Smooth muscle cell (in vitro differentiated cells): ENCODE measurements around the gene CENPP. TPM values are rescaled to one million over a fixed set of nuclear protein-coding genes. Genes with fewer than 3 reads are reported as not detected.

Experiments
- DNase-seq: peaks from one replicate; lab custom pipeline; 2025; ENCODE audit not compliant: unreplicated experiment; lab: John Stamatoyannopoulos, UW
- H2AFZ ChIP-seq: fragments of 200-600 bp; sonication (generic); 2 replicates; pipeline ENCODE4 v1.6.0; 2016; ENCODE audit warnings: antibody characterized with exemption, low read depth, mild to moderate bottlenecking
- H3F3A ChIP-seq: fragments of 200-600 bp; sonication (generic); 2 replicates; pipeline ENCODE4 v1.6.0; 2017; ENCODE audit warnings: antibody characterized with exemption, low read depth
- H3K27ac ChIP-seq: fragments of 200-600 bp; sonication (generic); 2 replicates; pipeline ENCODE4 v1.5.1; 2016; ENCODE audit warnings: low read depth, mild to moderate bottlenecking
- H3K27me3 ChIP-seq: fragments of 200-600 bp; sonication (generic); 2 replicates; pipeline ENCODE4 v1.6.1; 2016; ENCODE audit warnings: low read depth, mild to moderate bottlenecking
- H3K36me3 ChIP-seq: fragments of 200-600 bp; sonication (generic); 2 replicates; pipeline ENCODE4 v1.5.1; 2016; ENCODE audit warnings: low read depth
- H3K4me1 ChIP-seq: fragments of 200-600 bp; sonication (generic); 2 replicates; pipeline ENCODE4 v1.5.1; 2016; ENCODE audit warnings: low read depth
- H3K4me2 ChIP-seq: fragments of 200-600 bp; sonication (generic); 2 replicates; pipeline ENCODE4 v1.6.0; 2016; ENCODE audit warnings: mild to moderate bottlenecking
- H3K4me3 ChIP-seq: fragments of 200-600 bp; sonication (generic); 2 replicates; pipeline ENCODE4 v1.5.1; 2016; ENCODE audit warnings: mild to moderate bottlenecking
- H3K79me2 ChIP-seq: fragments of 200-600 bp; sonication (generic); 2 replicates; pipeline ENCODE4 v1.6.0; 2016; ENCODE audit warnings: low read depth, mild to moderate bottlenecking
- H3K9ac ChIP-seq: fragments of 200-600 bp; sonication (generic); 2 replicates; pipeline ENCODE4 v1.6.0; 2016; ENCODE audit warnings: low read depth
- H3K9me3 ChIP-seq: fragments of 200-600 bp; sonication (generic); replicated peaks from 2 replicates; pipeline ENCODE4 v1.5.1; 2016; ENCODE audit warnings: low read depth
- H4K20me1 ChIP-seq: fragments of 200-600 bp; sonication (generic); 2 replicates; pipeline ENCODE4 v1.6.0; 2016; ENCODE audit warnings: low read depth
- WGBS: methylation state at CpG from one replicate; pipeline ENCODE4 v1.1.7; 2016; ENCODE audit warnings: low lambda C conversion rate; 5-methylcytosine and 5-hydroxymethylcytosine counted together
- polyA plus RNA-seq: library from polyadenylated mRNA; unstranded; fragments of >200 nt; fragmentation: Nextera tagmentation; extraction: Ambion mirVana; gene quantifications from 2 replicates; pipeline ENCODE4 v1.2.1, GENCODE V29; 2016
- total RNA-seq: library from RNA; depleted of rRNA; stranded (reverse); fragments of >200 nt; gene quantifications from 2 replicates; pipeline ENCODE4 v1.2.3, GENCODE V29; 2014
- TF ChIP-seq, protein P1 (sequence below): fragments of 200-600 bp; sonication (generic); IDR thresholded peaks from 2 replicates; pipeline ENCODE4 v1.5.1; 2017; ENCODE audit warnings: borderline replicate concordance, mild to moderate bottlenecking, antibody characterized with exemption; ENCODE audit not compliant: insufficient read depth, poor library complexity, severe bottlenecking

The CENPP gene
- total and polyA plus RNA-seq, 2 experiments from 2014 or later, result 4.2 to 17.5 TPM

DNA sequence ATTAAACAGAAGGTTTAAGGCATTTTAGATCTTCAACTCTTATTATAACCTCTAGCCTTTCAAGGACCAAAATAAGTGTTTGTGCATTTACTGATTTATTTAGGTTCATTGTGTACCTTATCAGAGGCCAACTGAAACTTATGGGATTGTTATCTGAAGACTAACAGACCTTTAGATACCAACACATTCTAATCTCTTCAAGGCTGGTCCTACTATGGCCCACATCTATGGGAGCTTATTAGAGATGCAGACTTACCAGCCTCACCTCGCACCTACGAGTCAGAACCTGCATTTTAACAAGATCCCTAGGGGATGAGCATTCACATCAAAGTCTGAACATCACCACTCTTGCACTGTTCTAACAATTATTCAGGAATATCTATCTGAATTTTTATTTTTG is 34.2 kb upstream of the CENPP start:
- Histone ChIP-seq H4K20me1 (peaks cover 32% of the 10 kb centered on the region), H3K27ac (peak overlapping the region; percentile 41), H3K4me3 (peak overlapping the region; percentile 91), H3K9me3 (no peaks in the 10 kb centered on the region), H3K79me2 (peaks cover 69% of the 10 kb centered on the region), H3K4me2 (peak overlapping the region; percentile 100), H2AFZ (no peak overlapping the region), H3F3A (peaks cover 15% of the 10 kb centered on the region), H3K27me3 (no peaks in the 10 kb centered on the region), H3K4me1 (peaks cover 17% of the 10 kb centered on the region), H3K36me3 (peaks cover 7% of the 10 kb centered on the region), H3K9ac (peak overlapping the region; percentile 10)
- WGBS, result 66% methylated on average over 2 of the region's 2 CpGs
- TF ChIP-seq, protein P1, sequence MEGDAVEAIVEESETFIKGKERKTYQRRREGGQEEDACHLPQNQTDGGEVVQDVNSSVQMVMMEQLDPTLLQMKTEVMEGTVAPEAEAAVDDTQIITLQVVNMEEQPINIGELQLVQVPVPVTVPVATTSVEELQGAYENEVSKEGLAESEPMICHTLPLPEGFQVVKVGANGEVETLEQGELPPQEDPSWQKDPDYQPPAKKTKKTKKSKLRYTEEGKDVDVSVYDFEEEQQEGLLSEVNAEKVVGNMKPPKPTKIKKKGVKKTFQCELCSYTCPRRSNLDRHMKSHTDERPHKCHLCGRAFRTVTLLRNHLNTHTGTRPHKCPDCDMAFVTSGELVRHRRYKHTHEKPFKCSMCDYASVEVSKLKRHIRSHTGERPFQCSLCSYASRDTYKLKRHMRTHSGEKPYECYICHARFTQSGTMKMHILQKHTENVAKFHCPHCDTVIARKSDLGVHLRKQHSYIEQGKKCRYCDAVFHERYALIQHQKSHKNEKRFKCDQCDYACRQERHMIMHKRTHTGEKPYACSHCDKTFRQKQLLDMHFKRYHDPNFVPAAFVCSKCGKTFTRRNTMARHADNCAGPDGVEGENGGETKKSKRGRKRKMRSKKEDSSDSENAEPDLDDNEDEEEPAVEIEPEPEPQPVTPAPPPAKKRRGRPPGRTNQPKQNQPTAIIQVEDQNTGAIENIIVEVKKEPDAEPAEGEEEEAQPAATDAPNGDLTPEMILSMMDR, result no peak
- no peak for DNase-seq

DNA sequence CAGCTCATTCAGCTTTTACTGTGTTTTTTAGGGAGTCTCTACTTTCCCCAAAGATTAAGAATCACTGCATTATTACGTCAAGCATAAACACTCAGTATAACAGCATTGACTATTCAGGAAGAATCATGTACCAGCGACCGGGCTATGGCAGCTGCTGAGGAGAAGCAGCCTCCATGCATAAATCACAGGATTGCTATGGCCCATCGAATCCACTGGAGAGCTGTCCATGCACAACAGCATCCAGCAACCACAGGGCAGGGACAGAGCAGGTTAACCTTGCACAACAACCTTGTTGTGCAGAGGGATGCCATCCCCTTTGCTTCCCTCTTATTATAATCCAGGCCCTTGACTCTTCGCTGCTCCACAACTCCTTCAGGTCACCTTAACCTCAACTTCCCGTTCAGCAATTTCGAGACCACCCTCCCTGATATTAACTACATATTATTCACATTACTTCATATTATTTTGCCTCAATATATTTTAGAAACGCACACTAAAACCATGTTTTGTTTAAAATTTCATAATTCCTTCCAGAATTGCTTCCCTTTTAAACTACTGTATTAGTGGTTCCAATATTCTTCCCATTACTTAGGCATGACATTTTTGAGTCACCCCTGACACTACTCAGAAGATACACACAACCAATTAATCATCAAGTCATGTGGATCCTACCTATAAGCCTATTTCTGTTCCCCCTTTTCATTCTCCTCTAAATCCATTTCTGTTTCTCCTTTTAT is 33.2 kb upstream of the CENPP start:
- no peak for DNase-seq
- Histone ChIP-seq H3K4me1 (peaks cover 17% of the 10 kb centered on the region), H3K36me3 (peaks cover 6% of the 10 kb centered on the region), H3K4me3 (peak overlapping the region; percentile 91), H4K20me1 (peaks cover 25% of the 10 kb centered on the region), H3K27ac (peak overlapping the region; percentile 92), H3K79me2 (peaks cover 59% of the 10 kb centered on the region), H2AFZ (peak overlapping the region; percentile 88), H3F3A (peaks cover 22% of the 10 kb centered on the region), H3K27me3 (no peaks in the 10 kb centered on the region), H3K9ac (peak overlapping the region; percentile 95), H3K4me2 (peak overlapping the region; percentile 100), H3K9me3 (no peaks in the 10 kb centered on the region)
- TF ChIP-seq, protein P1, result no peak
- WGBS, result 39% methylated on average over 8 of the region's 8 CpGs

DNA sequence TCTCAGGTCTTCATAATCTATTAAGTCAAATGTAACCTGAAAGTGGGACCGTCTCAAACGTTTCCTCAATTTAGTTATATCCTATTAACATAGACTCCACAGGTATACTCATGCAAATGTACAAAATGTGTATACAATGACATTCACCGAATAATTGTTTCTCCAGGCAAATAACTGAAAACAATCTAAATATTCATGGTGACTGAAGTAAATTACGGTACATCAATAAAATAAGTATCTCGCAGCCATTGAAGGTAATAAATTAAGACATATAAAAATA is 32.7 kb upstream of the CENPP start:
- Histone ChIP-seq H4K20me1 (peaks cover 25% of the 10 kb centered on the region), H3K9me3 (no peaks in the 10 kb centered on the region), H3K27ac (peak overlapping the region; percentile 92), H3K36me3 (peaks cover 12% of the 10 kb centered on the region), H3K79me2 (peaks cover 54% of the 10 kb centered on the region), H3F3A (peaks cover 25% of the 10 kb centered on the region), H3K4me1 (peaks cover 17% of the 10 kb centered on the region), H3K27me3 (no peaks in the 10 kb centered on the region), H2AFZ (peak overlapping the region; percentile 88), H3K9ac (peak overlapping the region; percentile 95), H3K4me3 (peak overlapping the region; percentile 91), H3K4me2 (peak overlapping the region; percentile 100)
- TF ChIP-seq, protein P1, result no peak
- 2% methylated on average over 5 of the region's 5 CpGs for WGBS
- no peak for DNase-seq
